ENCODE results near the gene CMSS1. TPM values are rescaled to one million over a fixed set of nuclear protein-coding genes. Genes with fewer than 3 reads are reported as not detected.

CMSS1 gene
- total RNA-seq, 1 experiment from 2014 or later: 55.8 TPM

GRCh38 chr3:100209948-100210771, 392.5 kb downstream of the CMSS1 start:
- Mint-ChIP-seq H3K27ac (ENCODE audit: unreplicated experiment) (no peak overlapping the region), H3K36me3 (ENCODE audit: insufficient read depth, unreplicated experiment) (no peaks in the 10 kb centered on the region), H3K4me3 (ENCODE audit: low read depth, unreplicated experiment) (no peak overlapping the region), H3K9me3 (ENCODE audit: low read depth, unreplicated experiment) (no peaks in the 10 kb centered on the region), H3K4me1 (ENCODE audit: low read depth, unreplicated experiment) (no peaks in the 10 kb centered on the region), H3K27me3 (ENCODE audit: unreplicated experiment) (no peaks in the 10 kb centered on the region)
- intact Hi-C loops (cut with micrococcal nuclease; ENCODE audit: unreplicated experiment): no loop called here
- no peak for TF ChIP-seq CTCF (IDR thresholded peaks at IDR 0.05; ENCODE audit: unreplicated experiment)
- DNase-seq: no peak
- CTCF ChIA-PET: no interaction called here
- no TSS peak for BruUV-seq (replicated peaks)

- Mint-ChIP-seq H3K27ac (ENCODE audit: unreplicated experiment) (no peak overlapping the region), H3K4me3 (ENCODE audit: low read depth, unreplicated experiment) (no peak overlapping the region), H3K9me3 (ENCODE audit: low read depth, unreplicated experiment) (no peaks in the 10 kb centered on the region), H3K4me1 (ENCODE audit: low read depth, unreplicated experiment) (no peaks in the 10 kb centered on the region), H3K36me3 (ENCODE audit: insufficient read depth, unreplicated experiment) (no peaks in the 10 kb centered on the region), H3K27me3 (ENCODE audit: unreplicated experiment) (peaks cover 4% of the 10 kb centered on the region)
- CTCF ChIA-PET: no interaction called here
- intact Hi-C loops (cut with micrococcal nuclease; ENCODE audit: unreplicated experiment): no loop called here
- no peak for DNase-seq
- TF ChIP-seq CTCF (IDR thresholded peaks at IDR 0.05; ENCODE audit: unreplicated experiment): no peak
- no TSS peak for BruUV-seq (replicated peaks)
These were observed 393.1 kb downstream of the CMSS1 start for GRCh38 chr3:100210772-100211135.

GRCh38 chr3:100213891-100214573, 396.4 kb downstream of the CMSS1 start:
- Mint-ChIP-seq H3K27ac (ENCODE audit: unreplicated experiment) (no peak overlapping the region), H3K27me3 (ENCODE audit: unreplicated experiment) (peaks cover 20% of the 10 kb centered on the region), H3K4me3 (ENCODE audit: low read depth, unreplicated experiment) (no peak overlapping the region), H3K36me3 (ENCODE audit: insufficient read depth, unreplicated experiment) (no peaks in the 10 kb centered on the region), H3K4me1 (ENCODE audit: low read depth, unreplicated experiment) (no peaks in the 10 kb centered on the region), H3K9me3 (ENCODE audit: low read depth, unreplicated experiment) (no peaks in the 10 kb centered on the region)
- BruUV-seq (replicated peaks): no TSS peak
- DNase-seq: no peak
- no peak for TF ChIP-seq CTCF (IDR thresholded peaks at IDR 0.05; ENCODE audit: unreplicated experiment)
- intact Hi-C loops (cut with micrococcal nuclease; ENCODE audit: unreplicated experiment): no loop called here
- CTCF ChIA-PET: no interaction called here

GRCh38 chr3:100214574-100214964, 396.9 kb downstream of the CMSS1 start:
- Mint-ChIP-seq H3K27ac (ENCODE audit: unreplicated experiment) (no peak overlapping the region), H3K4me1 (ENCODE audit: low read depth, unreplicated experiment) (no peaks in the 10 kb centered on the region), H3K27me3 (ENCODE audit: unreplicated experiment) (peaks cover 20% of the 10 kb centered on the region), H3K4me3 (ENCODE audit: low read depth, unreplicated experiment) (no peak overlapping the region), H3K36me3 (ENCODE audit: insufficient read depth, unreplicated experiment) (no peaks in the 10 kb centered on the region), H3K9me3 (ENCODE audit: low read depth, unreplicated experiment) (no peaks in the 10 kb centered on the region)
- no peak for DNase-seq
- TF ChIP-seq CTCF (IDR thresholded peaks at IDR 0.05; ENCODE audit: unreplicated experiment): no peak
- intact Hi-C loops (cut with micrococcal nuclease; ENCODE audit: unreplicated experiment): no loop called here
- BruUV-seq (replicated peaks): no TSS peak
- CTCF ChIA-PET: no interaction called here

All from Calu3 (cell line).